HepG2 (cell line): Measurements from ENCODE around the gene TMEM141. TPM values are rescaled to one million over a fixed set of nuclear protein-coding genes. Genes with fewer than 3 reads are reported as not detected.

Experiments
- AFF4 ChIP-seq: sonication (generic); formaldehyde crosslinking; IDR thresholded peaks from 2 replicates; pipeline ENCODE4 v1.4.0; 2020; ENCODE audit warnings: missing genetic modification reagents
- ASH2L ChIP-seq: fragments of 300-600, 200-600 bp; sonication (generic); IDR thresholded peaks from 2 replicates; pipeline ENCODE4 v1.7.0; 2017; ENCODE audit warnings: low read depth, mild to moderate bottlenecking, moderate library complexity, mixed read lengths, low read length; ENCODE audit not compliant: insufficient read length
- FOXP4 ChIP-seq: sonication (generic); formaldehyde crosslinking; IDR thresholded peaks from 2 replicates; pipeline ENCODE4 v1.4.0; 2020; ENCODE audit warnings: missing genetic modification reagents
- HDAC2 ChIP-seq: sonication (generic); formaldehyde crosslinking; IDR thresholded peaks from 2 replicates; pipeline ENCODE4 v1.4.0; 2020; ENCODE audit warnings: missing genetic modification reagents
- ISL2 ChIP-seq: sonication (generic); formaldehyde crosslinking; IDR thresholded peaks from 2 replicates; pipeline ENCODE4 v1.5.0; 2020; ENCODE audit warnings: missing genetic modification reagents
- NCOA2 ChIP-seq: sonication (generic); formaldehyde crosslinking; IDR thresholded peaks from 2 replicates; pipeline ENCODE4 v1.8.0; 2022; ENCODE audit warnings: inconsistent platforms
- NKX3-1 ChIP-seq: sonication (generic); formaldehyde crosslinking; IDR thresholded peaks from 2 replicates; pipeline ENCODE4 v1.5.0; 2020; ENCODE audit warnings: missing genetic modification reagents
- POLR2A ChIP-seq, 2 experiments: IDR thresholded peaks; 2 replicates each; pipeline ENCODE4 v1.6.1; 2011; ENCODE audit warnings: low read depth in 2 of 2, low read length in 2 of 2, mild to moderate bottlenecking in 1 of 2, moderate library complexity in 1 of 2; ENCODE audit not compliant: insufficient read depth in 1 of 2
- SATB2 ChIP-seq: sonication (generic); formaldehyde crosslinking; IDR thresholded peaks from 2 replicates; pipeline ENCODE4 v1.5.0; 2020; ENCODE audit warnings: missing genetic modification reagents
- TCF7 ChIP-seq: sonication (generic); IDR thresholded peaks from 2 replicates; pipeline ENCODE4 v1.6.1; 2016; ENCODE audit warnings: antibody characterized with exemption, low read depth
- ZIK1 ChIP-seq: sonication (generic); formaldehyde crosslinking; IDR thresholded peaks from 2 replicates; pipeline ENCODE4 v1.5.0; 2020; ENCODE audit warnings: mild to moderate bottlenecking, low read depth, missing genetic modification reagents, borderline replicate concordance
- ZNF263 ChIP-seq: sonication (generic); formaldehyde crosslinking; IDR thresholded peaks from 2 replicates; pipeline ENCODE4 v1.4.0; 2020; ENCODE audit warnings: missing genetic modification reagents
- ZNF766 ChIP-seq: sonication (generic); formaldehyde crosslinking; IDR thresholded peaks from 2 replicates; pipeline ENCODE4 v1.5.0; 2020; ENCODE audit warnings: missing genetic modification reagents, borderline replicate concordance
- ZNF772 ChIP-seq: sonication (generic); formaldehyde crosslinking; IDR thresholded peaks from 2 replicates; pipeline ENCODE4 v1.5.0; 2020; ENCODE audit warnings: mild to moderate bottlenecking, missing genetic modification reagents
- ZNF784 ChIP-seq: sonication (generic); formaldehyde crosslinking; IDR thresholded peaks from 2 replicates; pipeline ENCODE4 v1.5.1; 2020; ENCODE audit warnings: missing genetic modification reagents, mild to moderate bottlenecking, borderline replicate concordance
- ZSCAN12 ChIP-seq: sonication (generic); formaldehyde crosslinking; IDR thresholded peaks from 2 replicates; pipeline ENCODE4 v1.9.0; 2021; ENCODE audit warnings: mild to moderate bottlenecking, missing genetic modification reagents
- polyA plus RNA-seq, 8 experiments: library from polyadenylated mRNA; depleted of rRNA in 3 of 8; stranded (reverse) in 7 of 8; unstranded in 1 of 8; fragments of >200 nt; fragmentation: Illumina TruSeq in 4 of 8; extraction: Trizol in 4 of 8; gene quantifications; 2 replicates each; pipeline versions ENCODE4 v1.2.1 to v1.2.3, GENCODE V29; 2011 to 2016; ENCODE audit warnings: low read depth in 4 of 8, missing spikeins in 1 of 8, mixed read lengths in 1 of 8; ENCODE audit not compliant: insufficient read depth in 1 of 8
- total RNA-seq, 5 experiments: library from RNA; depleted of rRNA; stranded (reverse); fragments of >200 nt; fragmentation: Illumina TruSeq; extraction: Trizol; gene quantifications; 2 replicates each; pipeline ENCODE4 v1.2.3, GENCODE V29; 2016; ENCODE audit warnings: low read depth in 1 of 5
- TF ChIP-seq, protein P1 (sequence below): sonication (generic); formaldehyde crosslinking; IDR thresholded peaks from 2 replicates; pipeline ENCODE4 v1.4.0; 2020; ENCODE audit warnings: missing genetic modification reagents
- TF ChIP-seq, protein P2 (sequence below): sonication (generic); formaldehyde crosslinking; IDR thresholded peaks from 2 replicates; pipeline ENCODE4 v1.9.0; 2021; ENCODE audit warnings: missing genetic modification reagents, borderline replicate concordance

Gene TMEM141
- total and polyA plus RNA-seq, 2 of the 13 experiments (the other 11 are each of a cell fraction or from before 2014, with no cell fraction given), result 81.0 to 202 TPM

DNA sequence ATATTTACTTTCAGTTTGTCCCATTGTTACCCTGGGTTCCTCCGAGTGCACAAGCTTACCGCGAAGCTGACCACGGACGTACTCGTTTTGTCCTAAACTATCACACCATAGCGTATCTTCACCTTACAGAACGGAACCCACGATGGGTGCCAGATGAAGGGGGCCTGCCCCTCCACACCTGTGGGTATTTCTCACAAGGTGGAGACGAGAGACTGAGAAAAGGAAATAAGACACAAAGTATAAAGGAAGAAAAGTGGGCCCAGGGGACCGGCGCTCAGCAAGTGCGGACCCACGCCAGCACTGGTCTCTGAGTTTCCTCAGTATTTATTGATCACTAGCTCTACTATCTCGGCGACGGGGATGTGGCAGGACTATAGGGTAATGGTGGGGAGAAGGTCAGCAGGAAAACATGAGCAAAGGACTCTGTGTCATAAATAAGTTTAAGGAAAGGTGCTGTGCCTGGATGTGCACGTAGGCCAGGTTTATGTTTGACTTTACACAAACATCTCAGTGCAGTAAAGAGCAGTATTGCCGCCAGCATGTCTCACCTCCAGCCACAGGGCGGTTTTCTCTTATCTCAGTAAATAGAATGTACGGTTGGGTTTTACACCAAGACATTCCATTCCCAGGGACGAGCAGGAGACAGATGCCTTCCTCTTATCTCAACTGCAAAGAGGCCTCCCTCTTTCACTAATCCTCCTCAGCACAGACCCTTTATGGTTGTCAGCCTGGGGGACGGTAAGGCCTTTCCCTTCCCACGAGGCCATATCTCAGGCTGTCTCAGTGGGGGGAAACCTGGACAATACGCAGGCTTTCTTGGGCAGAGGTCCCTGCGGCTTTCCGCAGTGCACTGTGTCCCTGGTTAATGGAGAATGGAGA lies 2.3 kb upstream of the TMEM141 start (continued):
- TF ChIP-seq, protein P1, sequence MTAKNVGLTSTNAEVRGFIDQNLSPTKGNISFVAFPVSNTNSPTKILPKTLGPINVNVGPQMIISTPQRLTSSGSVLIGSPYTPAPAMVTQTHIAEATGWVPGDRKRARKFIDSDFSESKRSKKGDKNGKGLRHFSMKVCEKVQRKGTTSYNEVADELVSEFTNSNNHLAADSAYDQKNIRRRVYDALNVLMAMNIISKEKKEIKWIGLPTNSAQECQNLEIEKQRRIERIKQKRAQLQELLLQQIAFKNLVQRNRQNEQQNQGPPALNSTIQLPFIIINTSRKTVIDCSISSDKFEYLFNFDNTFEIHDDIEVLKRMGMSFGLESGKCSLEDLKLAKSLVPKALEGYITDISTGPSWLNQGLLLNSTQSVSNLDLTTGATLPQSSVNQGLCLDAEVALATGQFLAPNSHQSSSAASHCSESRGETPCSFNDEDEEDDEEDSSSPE (CRISPR knock-in tag), result peak; percentile 34
- peak; percentile 64; the same call in 1 of the 2 replicates for TF ChIP-seq ZNF766
- TF ChIP-seq HDAC2 (CRISPR knock-in tag), result peak; percentile 52; the same call in 1 of the 2 replicates
- peak; percentile 40; the same call in 1 of the 2 replicates for TF ChIP-seq ZNF772
- TF ChIP-seq NCOA2 (CRISPR knock-in tag), result peak; percentile 70
- TF ChIP-seq, protein P2, sequence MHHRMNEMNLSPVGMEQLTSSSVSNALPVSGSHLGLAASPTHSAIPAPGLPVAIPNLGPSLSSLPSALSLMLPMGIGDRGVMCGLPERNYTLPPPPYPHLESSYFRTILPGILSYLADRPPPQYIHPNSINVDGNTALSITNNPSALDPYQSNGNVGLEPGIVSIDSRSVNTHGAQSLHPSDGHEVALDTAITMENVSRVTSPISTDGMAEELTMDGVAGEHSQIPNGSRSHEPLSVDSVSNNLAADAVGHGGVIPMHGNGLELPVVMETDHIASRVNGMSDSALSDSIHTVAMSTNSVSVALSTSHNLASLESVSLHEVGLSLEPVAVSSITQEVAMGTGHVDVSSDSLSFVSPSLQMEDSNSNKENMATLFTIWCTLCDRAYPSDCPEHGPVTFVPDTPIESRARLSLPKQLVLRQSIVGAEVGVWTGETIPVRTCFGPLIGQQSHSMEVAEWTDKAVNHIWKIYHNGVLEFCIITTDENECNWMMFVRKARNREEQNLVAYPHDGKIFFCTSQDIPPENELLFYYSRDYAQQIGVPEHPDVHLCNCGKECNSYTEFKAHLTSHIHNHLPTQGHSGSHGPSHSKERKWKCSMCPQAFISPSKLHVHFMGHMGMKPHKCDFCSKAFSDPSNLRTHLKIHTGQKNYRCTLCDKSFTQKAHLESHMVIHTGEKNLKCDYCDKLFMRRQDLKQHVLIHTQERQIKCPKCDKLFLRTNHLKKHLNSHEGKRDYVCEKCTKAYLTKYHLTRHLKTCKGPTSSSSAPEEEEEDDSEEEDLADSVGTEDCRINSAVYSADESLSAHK (CRISPR knock-in tag), result 0 out of 2 replicates have a peak, but pooled peaks have one; percentile 44
- 0 out of 2 replicates have a peak, but pooled peaks have one; percentile 11 for TF ChIP-seq SATB2 (CRISPR knock-in tag)
- peak in 1 of 2 experiments; percentile 19; a peak in 1 of 4 replicates for TF ChIP-seq POLR2A (IDR thresholded peaks at IDR 0.05; ENCODE audit: insufficient read depth in 1 of 2, low read depth in 2 of 2, low read length in 2 of 2)
- TF ChIP-seq NKX3-1 (CRISPR knock-in tag), result peak; percentile 63; the same call in 1 of the 2 replicates
- 0 out of 2 replicates have a peak, but pooled peaks have one; percentile 28 for TF ChIP-seq ZIK1 (CRISPR knock-in tag)
- TF ChIP-seq AFF4 (CRISPR knock-in tag), result peak; percentile 79; the same call in 1 of the 2 replicates
- TF ChIP-seq ISL2 (CRISPR knock-in tag), result peak; percentile 83
- 0 out of 2 replicates have a peak, but pooled peaks have one; percentile 71 for TF ChIP-seq ZNF784
- peak; percentile 80 for TF ChIP-seq FOXP4 (CRISPR knock-in tag)
- peak; percentile 30 for TF ChIP-seq ASH2L
- peak; percentile 74 for TF ChIP-seq TCF7
- TF ChIP-seq ZSCAN12 (CRISPR knock-in tag), result peak; percentile 57; the same call in 1 of the 2 replicates
- TF ChIP-seq ZNF263, result peak; percentile 77; the same call in 1 of the 2 replicates
